Psoas muscle (tissue), 8 donors: ENCODE results near the gene DNAJC2. TPM values are rescaled to one million over a fixed set of nuclear protein-coding genes. Genes with fewer than 3 reads are reported as not detected.
A peak's percentile ranks its signal among the peaks of the same experiment; 100 is the strongest.

ENCODE experiments used
- ATAC-seq, 4 donors: fragments of 200-7000 bp; cut with Tn5 transposase; one replicate each; pipeline ENCODE4 v1.9.1; 2020; ENCODE audit warnings: moderate library complexity in 3 of 4, mild to moderate bottlenecking in 2 of 4
- DNase-seq, 2 donors: peaks; one replicate each; pipeline ENCODE4 v3.0.0-alpha.2; 2020
- H3K27ac ChIP-seq: fragments of 200-600 bp; one replicate; pipeline ENCODE4 v1.8.0; 2022
- H3K27me3 ChIP-seq, 3 donors: fragments of 200-600 bp in 1 of 3; one replicate each; pipeline versions ENCODE4 v1.6.1 to v1.8.0; 2013 to 2022; ENCODE audit warnings: low read length in 2 of 3, mild to moderate bottlenecking in 2 of 3, moderate library complexity in 1 of 3; ENCODE audit not compliant: insufficient read depth in 3 of 3
- H3K36me3 ChIP-seq, 2 donors: fragments of 200-600 bp in 1 of 2; one replicate each; pipeline versions ENCODE4 v1.6.1 to v1.8.0; 2013 to 2022; ENCODE audit warnings: low read depth in 1 of 2, mild to moderate bottlenecking in 1 of 2, moderate library complexity in 1 of 2; ENCODE audit not compliant: insufficient read depth in 1 of 2
- H3K4me1 ChIP-seq: fragments of 200-600 bp; one replicate; pipeline ENCODE4 v1.8.0; 2022
- H3K4me3 ChIP-seq: fragments of 200-600 bp; one replicate; pipeline ENCODE4 v1.8.0; 2022; ENCODE audit warnings: mild to moderate bottlenecking
- H3K9me3 ChIP-seq: fragments of 200-600 bp; one replicate; pipeline ENCODE4 v1.8.0; 2022
- WGBS, 3 donors: extraction: QIAGEN DNeasy Blood & Tissue Kit; methylation state at CpG; one replicate each; pipeline versions ENCODE4 v1.1.6 to v1.1.7; 2013; 5-methylcytosine and 5-hydroxymethylcytosine counted together
- intact Hi-C, 2 donors: fragments of 100-400 bp; cut with DNase I; formaldehyde crosslinking; loops; one replicate each; pipeline versions ENCODE4 v1.11.0 to v1.14.2; 2022
- long read RNA-seq, 2 donors: library from polyadenylated mRNA; unstranded; transcript quantifications; one replicate each; pipeline ENCODE4 v2.0.0, GENCODE V29; 2021
- polyA plus RNA-seq, 3 donors: library from polyadenylated mRNA; stranded (reverse); fragments of 200-250 nt; gene quantifications; one replicate each; pipeline ENCODE4 v1.2.3, GENCODE V29; 2013
- total RNA-seq, 4 donors: library from RNA; stranded (reverse); fragmentation: NEBNext Ultra II Directional in 2 of 4; extraction: Animal tissue kit (Norgen Biotek cat#: 25700) in 2 of 4; gene quantifications; one replicate each; pipeline versions ENCODE4 v1.2.1 to v1.2.4, GENCODE V29; 2021 to 2023
- TF ChIP-seq, protein P1 (sequence below): fragments of 200-600 bp; IDR thresholded peaks from one replicate; pipeline ENCODE4 v1.8.0; 2022; ENCODE audit warnings: antibody characterized with exemption
- donor health status: healthy with polysubstance abuse.
- donor health status: DM: no; HTN: no; CAD: no; lungs with moderate emphysema.
- donor health status: Bipolar disorder and iron deficiency.
- donor health status: healthy.
- donor health status: DM: yes; HTN: yes; CAD: no.
- donor health status: DM: no; HTN: no; CAD: no.
- donor health status: DM: no; HTN: no; CAD: no.
- donor health status: DM: yes; HTN: yes; CAD: no.

The DNAJC2 gene
- total RNA-seq = 10 to 100 TPM; 19.8 to 33.3 (median 32.7) TPM
- 100 to 1,000 TPM in 1 of 3 donors, 10 to 100 TPM in 2; 39.1 to 115 (median 78.4) TPM for polyA plus RNA-seq
- long read RNA-seq, donor 1, partial matches to known transcripts = 8 of 13 reads
- long read RNA-seq, donor 1, other reads (novel, unspliced or antisense) = 2 of 13 reads
- long read RNA-seq, donor 2, transcript DNAJC2-203 (17 exons, 2,167 nt) = major isoform, 25 of 62 reads
- long read RNA-seq, donor 2, partial matches to known transcripts = 29 of 62 reads
- long read RNA-seq, donor 2, other reads (novel, unspliced or antisense) = 7 of 62 reads

DNA sequence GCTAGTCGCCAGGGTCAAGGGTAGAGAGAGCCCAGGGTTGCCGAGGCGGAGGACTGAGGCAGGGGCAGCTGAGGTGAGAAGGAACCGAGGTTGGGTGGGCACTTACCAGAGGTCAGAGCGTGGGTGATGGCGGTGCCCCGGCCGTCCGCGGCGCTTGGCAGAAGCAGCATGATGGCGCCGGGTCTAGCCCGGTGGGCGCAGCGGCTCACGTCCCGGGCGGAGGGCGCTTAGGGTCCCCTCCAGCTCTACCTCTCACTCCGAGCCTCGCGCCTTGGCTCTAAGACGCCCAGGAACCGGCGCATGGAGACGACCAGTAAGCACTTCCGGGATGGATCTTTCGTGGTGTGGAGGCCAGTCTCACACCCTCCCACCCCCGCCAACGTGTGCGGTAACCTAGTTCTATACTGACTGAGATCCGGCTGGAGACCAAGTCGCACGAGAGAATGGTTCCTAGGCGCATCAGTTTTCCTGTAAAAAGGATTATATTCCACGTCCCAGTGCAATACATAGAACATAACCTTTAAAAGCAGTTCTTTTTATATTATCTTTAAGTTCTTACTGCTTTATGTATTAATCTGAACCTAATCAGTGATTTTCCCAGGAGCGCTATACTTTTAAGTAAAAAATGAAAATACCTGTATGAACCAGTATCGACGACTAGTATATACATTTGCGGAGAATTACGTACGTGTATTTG, at the start of gene DNAJC2:
TSS of gene DNAJC2 (minus strand) at position 315 of the 697 bp plus-strand sequence. CDS start at position 170, 145 bp downstream.
- H3K4me3 ChIP-seq = peak within 1 kb of the TSS; percentile 77
- H3K9me3 ChIP-seq = no peaks in the 10 kb centered on the region
- 6 to 9% (median 7%) methylated on average over 42 to 43 of the region's 43 CpGs for WGBS, 3 donors
- ATAC-seq (peak; percentile 89 to 94 (median 92)), DNase-seq (peak; percentile 88 to 92)
- H3K27me3 ChIP-seq = no peaks in the 10 kb centered on the region
- intact Hi-C loops = loop anchor here (2.0 to 5.0 kb wide), 2 partner anchors 47 to 48 kb away; partner anchors contain the start of gene PMPCB (in 2 of the 2)
- H3K27ac ChIP-seq = peak within 1 kb of the TSS; percentile 86
- peaks cover 30% of the 10 kb centered on the region for H3K4me1 ChIP-seq
- H3K36me3 ChIP-seq = peaks cover 0 to 27% of the 10 kb centered on the region in 2 donors
- TF ChIP-seq, protein P1, sequence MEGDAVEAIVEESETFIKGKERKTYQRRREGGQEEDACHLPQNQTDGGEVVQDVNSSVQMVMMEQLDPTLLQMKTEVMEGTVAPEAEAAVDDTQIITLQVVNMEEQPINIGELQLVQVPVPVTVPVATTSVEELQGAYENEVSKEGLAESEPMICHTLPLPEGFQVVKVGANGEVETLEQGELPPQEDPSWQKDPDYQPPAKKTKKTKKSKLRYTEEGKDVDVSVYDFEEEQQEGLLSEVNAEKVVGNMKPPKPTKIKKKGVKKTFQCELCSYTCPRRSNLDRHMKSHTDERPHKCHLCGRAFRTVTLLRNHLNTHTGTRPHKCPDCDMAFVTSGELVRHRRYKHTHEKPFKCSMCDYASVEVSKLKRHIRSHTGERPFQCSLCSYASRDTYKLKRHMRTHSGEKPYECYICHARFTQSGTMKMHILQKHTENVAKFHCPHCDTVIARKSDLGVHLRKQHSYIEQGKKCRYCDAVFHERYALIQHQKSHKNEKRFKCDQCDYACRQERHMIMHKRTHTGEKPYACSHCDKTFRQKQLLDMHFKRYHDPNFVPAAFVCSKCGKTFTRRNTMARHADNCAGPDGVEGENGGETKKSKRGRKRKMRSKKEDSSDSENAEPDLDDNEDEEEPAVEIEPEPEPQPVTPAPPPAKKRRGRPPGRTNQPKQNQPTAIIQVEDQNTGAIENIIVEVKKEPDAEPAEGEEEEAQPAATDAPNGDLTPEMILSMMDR = no peak

DNA sequence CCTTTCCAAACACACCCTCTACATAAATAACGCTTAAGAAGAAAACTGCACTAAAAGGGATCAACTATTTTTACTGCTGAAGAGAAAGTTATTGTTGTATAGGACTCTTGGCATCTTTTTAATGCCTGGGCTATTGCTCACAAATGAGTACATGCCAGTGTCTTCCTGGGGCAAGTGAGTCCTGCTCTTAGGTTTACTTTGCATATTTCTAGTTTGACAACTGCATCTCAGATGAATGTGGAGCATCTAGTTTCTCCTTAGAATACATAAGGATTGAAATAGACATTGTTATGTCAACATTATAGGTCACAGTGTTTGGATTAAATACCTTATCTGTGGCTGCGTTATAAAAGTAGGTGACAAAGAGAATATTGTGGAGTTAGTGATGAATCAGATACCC, 47.4 kb upstream of the DNAJC2 start:
- ATAC-seq = no peak
- Histone ChIP-seq H3K4me1 (no peaks in the 10 kb centered on the region), H3K9me3 (no peaks in the 10 kb centered on the region), H3K27ac (no peak overlapping the region), H3K27me3 (no peaks in the 10 kb centered on the region), H3K4me3 (no peak overlapping the region), H3K36me3 (no peaks in the 10 kb centered on the region)
- TF ChIP-seq, protein P1 = no peak
- intact Hi-C loops = no loop called here
- 88 to 89% (median 89%) methylated on average over 2 of the region's 2 CpGs for WGBS, 3 donors
- DNase-seq = no peak

DNA sequence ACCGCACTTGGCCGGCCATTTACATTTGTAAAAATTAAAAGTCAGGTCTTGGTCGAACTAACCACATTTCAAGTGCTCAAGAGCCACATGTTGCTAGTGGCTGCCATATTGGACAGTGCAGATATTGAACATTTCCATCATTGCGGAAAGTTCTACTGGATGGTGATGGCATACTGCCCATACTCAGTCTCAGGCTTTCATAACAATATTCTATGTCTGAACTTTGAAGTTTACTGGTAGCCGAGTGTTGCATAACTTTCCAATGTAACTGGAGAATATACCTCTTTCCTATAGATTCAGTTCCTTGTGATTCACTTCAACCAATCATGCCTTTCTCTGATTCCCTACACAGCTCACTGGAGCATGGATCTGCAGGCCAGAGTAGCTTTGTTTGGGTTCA, 46.6 kb upstream of the DNAJC2 start:
- no peaks in the 10 kb centered on the region for H3K36me3 ChIP-seq
- H3K4me3 ChIP-seq = no peak overlapping the region
- WGBS, 3 donors = 90 to 96% (median 93%) methylated on average over 5 of the region's 5 CpGs
- DNase-seq (no peak), ATAC-seq (no peak)
- H3K9me3 ChIP-seq = no peaks in the 10 kb centered on the region
- no peaks in the 10 kb centered on the region for H3K27me3 ChIP-seq
- no peak overlapping the region for H3K27ac ChIP-seq
- H3K4me1 ChIP-seq = no peaks in the 10 kb centered on the region
- intact Hi-C loops = no loop called here
- TF ChIP-seq, protein P1 = no peak

DNA sequence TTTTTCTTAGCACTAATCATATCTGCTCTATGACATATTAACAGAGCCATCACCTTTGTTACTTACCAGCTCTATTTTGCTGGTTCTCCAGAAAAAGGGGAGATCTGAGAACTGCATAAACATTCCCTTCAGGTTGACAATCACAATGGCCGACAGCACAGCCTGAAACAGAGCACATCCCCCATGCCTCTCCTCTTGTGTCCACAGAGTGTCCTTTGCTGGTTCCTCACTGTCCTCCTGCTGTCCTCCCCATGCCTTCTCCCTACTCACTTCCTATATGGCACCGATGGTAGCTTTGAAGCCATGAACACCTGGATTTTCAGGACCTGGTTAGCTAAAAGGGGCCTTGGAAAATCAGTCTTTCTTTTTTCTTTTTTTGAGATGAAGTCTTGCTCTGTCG, 44.7 kb upstream of the DNAJC2 start:
- no peak overlapping the region for H3K27ac ChIP-seq
- H3K4me3 ChIP-seq = no peak overlapping the region
- ATAC-seq (no peak), DNase-seq (no peak)
- 81 to 88% (median 85%) methylated on average over 3 of the region's 3 CpGs for WGBS, 3 donors
- TF ChIP-seq, protein P1 = no peak
- H3K4me1 ChIP-seq = no peaks in the 10 kb centered on the region
- no peaks in the 10 kb centered on the region for H3K9me3 ChIP-seq
- no peaks in the 10 kb centered on the region for H3K36me3 ChIP-seq
- no peaks in the 10 kb centered on the region for H3K27me3 ChIP-seq
- intact Hi-C loops = no loop called here
